HG03460 (cell line): Measurements from ENCODE around the gene PAN2.
"Not testable (repeated sequence)": the region's sequence is repeated elsewhere in the genome, so short reads cannot be mapped to it uniquely, and the experiment has no call there.

ENCODE experiments used
- ATAC-seq: cut with Tn5 transposase; IDR thresholded peaks from one replicate; pipeline ENCODE4 v1.9.1; 2021; ENCODE audit not compliant: unreplicated experiment

The PAN2 gene

GRCh38 chr12:56342290-56342689, 8.5 kb upstream of the PAN2 start:
- not testable (repeated sequence) for ATAC-seq

- no peak for ATAC-seq
Measured at GRCh38 chr12:56341616-56342015, 7.8 kb upstream of the PAN2 start.

- ATAC-seq = no peak
Measured at GRCh38 chr12:56339158-56339422, 5.3 kb upstream of the PAN2 start.

GRCh38 chr12:56338308-56339157, 4.7 kb upstream of the PAN2 start, which contains the start of gene IL23A:
Gene IL23A (plus strand): TSS chr12:56338884. CDS start chr12:56339045, 161 bp downstream.
- no peak for ATAC-seq

GRCh38 chr12:56337753-56338251, 4.0 kb upstream of the PAN2 start:
- ATAC-seq = no peak

GRCh38 chr12:56336361-56337167, 2.8 kb upstream of the PAN2 start:
- ATAC-seq = no peak

- ATAC-seq = not testable (repeated sequence)
Measured at GRCh38 chr12:56335527-56335926, 1.7 kb upstream of the PAN2 start.

- no peak for ATAC-seq
Measured at GRCh38 chr12:56334490-56334793, 642 bp upstream of the PAN2 start.

- ATAC-seq = no peak
Measured at GRCh38 chr12:56333197-56333678, 562 bp downstream of the PAN2 start.

GRCh38 chr12:56332512-56333196, 1.1 kb downstream of the PAN2 start:
- no peak for ATAC-seq

- ATAC-seq = no peak
Measured at GRCh38 chr12:56330936-56331490, 2.8 kb downstream of the PAN2 start.

- ATAC-seq = no peak
Measured at GRCh38 chr12:56326533-56326932, 7.3 kb downstream of the PAN2 start.

- ATAC-seq = no peak
Measured at GRCh38 chr12:56326126-56326525, 7.7 kb downstream of the PAN2 start.

GRCh38 chr12:56324206-56324605, 9.6 kb downstream of the PAN2 start:
- no peak for ATAC-seq

- not testable (repeated sequence) for ATAC-seq
Measured at GRCh38 chr12:56321610-56322009, 12.2 kb downstream of the PAN2 start.

- no peak for ATAC-seq
Measured at GRCh38 chr12:56321027-56321426, 12.8 kb downstream of the PAN2 start.

- ATAC-seq = no peak
Measured at GRCh38 chr12:56317675-56318074, 16.1 kb downstream of the PAN2 start.

- peak; percentile 86 for ATAC-seq
Measured at GRCh38 chr12:56315622-56316473, 18.0 kb downstream of the PAN2 start, which contains the start of gene CNPY2. Gene CNPY2 (minus strand): TSS chr12:56315988. CDS start chr12:56315217, 771 bp downstream.

GRCh38 chr12:56315249-56315621, 18.6 kb downstream of the PAN2 start:
- no peak for ATAC-seq

- no peak for ATAC-seq
Measured at GRCh38 chr12:56311003-56311402, 22.8 kb downstream of the PAN2 start.
